GM21786 (cell line): ENCODE results near the gene KRTAP2-3.
"Not testable (repeated sequence)": the region's sequence is repeated elsewhere in the genome, so short reads cannot be mapped to it uniquely, and the experiment has no call there.

Experiments used
- ATAC-seq: cut with Tn5 transposase; IDR thresholded peaks from one replicate; pipeline ENCODE4 v1.9.1; 2021; ENCODE audit not compliant: unreplicated experiment

KRTAP2-3 gene, protein sequence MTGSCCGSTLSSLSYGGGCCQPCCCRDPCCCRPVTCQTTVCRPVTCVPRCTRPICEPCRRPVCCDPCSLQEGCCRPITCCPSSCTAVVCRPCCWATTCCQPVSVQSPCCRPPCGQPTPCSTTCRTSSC

DNA sequence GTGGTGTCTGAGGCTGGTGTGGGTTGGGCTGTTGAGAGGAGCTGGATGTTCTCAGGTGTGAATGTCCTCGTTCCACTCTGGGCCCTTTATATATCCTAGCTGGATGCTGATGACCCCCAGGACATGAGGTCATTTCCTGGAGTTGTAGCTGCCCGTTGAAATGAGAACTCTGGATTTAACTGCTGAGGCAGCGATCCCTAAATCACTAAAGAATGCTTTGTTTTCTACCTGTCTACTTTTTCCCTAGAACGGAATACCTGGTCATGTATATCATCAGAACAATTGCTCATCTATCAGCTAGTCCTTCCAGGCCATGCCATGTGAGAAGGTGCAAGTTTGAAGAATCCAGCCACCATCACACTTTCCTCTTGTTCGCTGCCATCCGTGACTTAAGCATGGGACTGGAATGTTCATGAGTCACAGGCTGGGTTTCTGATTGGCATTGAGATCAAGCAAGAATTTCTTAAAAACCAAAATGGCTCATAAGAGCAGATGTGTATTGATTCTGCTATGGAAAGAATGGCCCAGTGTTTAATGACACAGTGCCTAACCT, at the start of gene KRTAP2-3:
Gene KRTAP2-3, minus strand, starts transcription at position 63 of the 553 bp plus-strand sequence. CDS start 64 bp downstream, outside the sequence.
- no peak for ATAC-seq

DNA sequence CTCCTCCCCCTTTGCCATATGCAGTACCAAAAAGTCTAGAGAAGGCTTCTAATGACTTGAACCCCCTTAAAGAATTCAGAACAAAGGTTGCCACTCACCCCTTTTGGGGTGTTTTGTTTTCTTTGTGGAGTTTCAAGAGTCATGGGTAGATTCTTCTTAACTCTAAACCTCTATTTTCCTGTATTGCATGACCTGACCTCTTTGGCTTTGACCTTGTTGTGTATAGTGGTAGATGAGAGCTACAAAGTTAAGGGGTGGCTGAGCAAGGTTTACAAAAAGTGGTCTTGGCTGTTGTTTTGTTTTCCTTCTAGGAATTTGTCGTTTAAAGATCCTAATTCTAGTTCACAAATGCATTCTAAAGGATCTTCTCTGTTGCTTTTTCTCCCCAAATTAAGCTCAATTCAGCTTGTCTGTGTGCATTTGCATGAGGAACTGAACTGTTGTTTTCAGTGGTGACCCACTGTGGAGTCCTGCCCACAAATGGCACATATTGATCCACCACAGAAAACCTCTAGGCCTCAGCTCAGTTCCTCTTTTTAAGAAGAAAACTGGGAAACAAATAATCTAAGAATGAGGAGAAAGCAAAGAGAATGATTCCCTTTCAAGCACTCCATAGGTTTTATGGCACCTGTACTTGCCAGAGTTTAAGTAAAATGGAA, 48.9 kb upstream of the KRTAP2-3 start:
- ATAC-seq: not testable (repeated sequence)

DNA sequence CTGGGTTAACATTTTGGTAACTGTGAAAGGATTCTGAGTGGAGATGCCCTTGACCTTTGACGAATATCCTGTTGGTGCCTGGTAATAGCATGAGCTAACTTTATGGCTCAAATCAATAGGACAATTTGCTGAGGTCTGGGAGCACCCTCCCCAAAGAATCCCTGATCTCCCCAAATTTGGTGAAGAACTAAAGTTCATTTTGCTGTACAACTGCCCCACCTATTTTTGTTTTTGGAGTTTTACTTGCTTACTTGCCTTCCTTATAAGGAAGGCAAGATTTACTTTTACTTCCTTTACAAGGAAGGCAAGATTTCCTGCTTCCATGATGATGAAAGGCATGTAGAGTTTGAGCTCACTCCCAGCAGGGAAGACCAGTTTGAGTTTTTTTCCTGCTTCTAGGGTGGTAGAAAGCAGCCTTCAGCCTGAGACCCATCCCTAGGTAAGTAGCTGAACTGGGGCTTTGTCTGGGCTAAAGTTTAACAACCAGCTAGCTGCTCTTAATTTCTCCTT, 48.1 kb upstream of the KRTAP2-3 start:
- ATAC-seq: no peak

DNA sequence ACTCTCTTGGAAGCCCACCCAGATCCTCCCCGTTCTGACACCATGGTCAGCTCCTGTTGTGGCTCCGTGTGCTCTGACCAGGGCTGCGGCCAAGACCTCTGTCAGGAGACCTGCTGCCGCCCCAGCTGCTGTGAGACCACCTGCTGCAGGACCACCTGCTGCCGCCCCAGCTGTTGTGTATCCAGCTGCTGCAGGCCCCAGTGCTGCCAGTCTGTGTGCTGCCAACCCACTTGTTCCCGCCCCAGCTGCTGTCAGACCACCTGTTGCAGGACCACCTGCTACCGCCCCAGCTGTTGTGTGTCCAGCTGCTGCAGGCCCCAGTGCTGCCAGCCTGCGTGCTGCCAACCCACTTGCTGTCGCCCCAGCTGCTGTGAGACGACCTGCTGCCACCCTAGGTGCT, 45.4 kb upstream of the KRTAP2-3 start, which contains the start of gene KRTAP4-9:
Gene KRTAP4-9, plus strand, starts transcription at position 43 of the 400 bp plus-strand sequence. Its CDS starts 0 bp downstream, at position 43.
- not testable (repeated sequence) for ATAC-seq

DNA sequence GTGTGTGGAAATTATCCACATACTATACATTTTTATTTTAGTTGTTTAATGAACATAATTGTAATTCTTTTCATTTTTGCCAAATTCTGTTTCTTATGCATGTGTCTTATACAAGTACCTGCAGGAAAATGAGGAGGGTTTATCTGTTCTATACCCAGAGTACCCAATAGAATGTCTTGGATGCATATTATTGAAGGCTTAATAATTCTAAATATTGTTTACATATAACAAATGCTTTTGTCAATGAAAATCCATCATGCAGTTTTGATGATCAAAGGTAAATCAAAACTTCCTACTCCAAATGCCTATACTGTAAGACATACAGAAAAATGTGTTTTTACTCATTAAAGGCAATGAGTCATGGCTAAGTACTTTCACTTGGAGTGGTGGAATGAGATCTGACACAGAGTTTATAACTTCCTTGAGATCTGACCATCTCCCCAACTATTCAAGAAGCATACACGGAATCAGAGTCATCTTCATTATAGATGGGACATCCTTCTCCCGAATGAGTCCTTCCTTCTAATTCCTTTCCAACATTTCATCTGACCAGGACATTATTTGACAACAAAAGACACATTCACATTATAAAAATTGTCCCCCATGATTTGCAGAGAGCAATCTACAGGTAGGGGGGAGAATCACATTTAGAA, 44.6 kb upstream of the KRTAP2-3 start:
- not testable (repeated sequence) for ATAC-seq

DNA sequence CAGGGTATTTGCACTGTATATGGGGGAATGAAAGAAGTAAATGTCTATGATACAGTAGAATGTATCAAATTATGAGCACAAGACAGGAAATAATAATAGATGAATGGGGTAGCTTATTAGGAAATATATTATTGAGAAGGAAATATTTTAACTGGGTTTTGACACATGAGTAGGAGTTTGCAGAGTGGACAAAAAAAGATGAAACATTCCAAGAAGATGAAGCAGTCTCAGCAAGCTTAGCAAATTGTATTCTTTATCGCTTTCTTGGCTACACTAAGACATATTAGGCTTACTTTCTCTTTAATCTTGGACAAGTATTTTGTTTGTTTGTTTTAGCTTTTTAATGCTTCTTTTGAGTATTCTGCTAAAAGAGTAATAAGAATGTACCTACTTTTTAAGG, 44.0 kb upstream of the KRTAP2-3 start:
- ATAC-seq: no peak

DNA sequence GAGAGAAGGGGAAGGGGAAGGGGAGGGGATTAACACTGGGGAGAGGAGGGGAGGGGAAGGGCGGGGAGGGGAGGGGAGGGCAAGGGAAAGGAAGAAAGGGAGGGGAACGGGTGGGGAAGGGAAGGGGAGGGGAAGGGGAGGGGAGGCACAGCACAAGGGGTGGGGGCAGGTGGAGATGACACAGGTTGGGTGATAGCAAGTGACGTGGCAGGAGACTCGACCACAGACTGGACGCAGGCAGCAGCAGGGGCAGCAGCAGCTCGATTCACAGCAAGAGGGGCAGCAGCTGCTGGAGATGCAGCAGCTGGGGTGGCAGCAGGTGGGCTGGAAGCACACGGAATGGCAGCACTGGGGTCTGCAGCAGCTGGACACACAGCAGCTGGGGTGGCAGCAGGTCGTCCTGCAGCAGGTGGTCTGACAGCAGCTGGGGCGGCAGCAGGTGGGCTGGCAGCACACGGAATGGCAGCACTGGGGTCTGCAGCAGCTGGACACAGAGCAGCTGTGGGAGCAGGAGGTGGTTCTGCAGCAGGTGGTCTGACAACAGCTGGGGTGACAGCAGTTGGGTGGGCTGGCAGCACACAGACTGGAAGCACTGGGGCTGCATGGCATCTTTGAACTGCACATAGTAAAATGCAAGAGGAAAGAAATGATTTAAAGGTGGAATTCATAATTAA, 41.8 kb upstream of the KRTAP2-3 start, which contains the start of gene KRTAP4-16:
Gene KRTAP4-16, minus strand, starts transcription at position 624 of the 674 bp plus-strand sequence. Its CDS starts 0 bp downstream, at position 624.
- no peak for ATAC-seq

DNA sequence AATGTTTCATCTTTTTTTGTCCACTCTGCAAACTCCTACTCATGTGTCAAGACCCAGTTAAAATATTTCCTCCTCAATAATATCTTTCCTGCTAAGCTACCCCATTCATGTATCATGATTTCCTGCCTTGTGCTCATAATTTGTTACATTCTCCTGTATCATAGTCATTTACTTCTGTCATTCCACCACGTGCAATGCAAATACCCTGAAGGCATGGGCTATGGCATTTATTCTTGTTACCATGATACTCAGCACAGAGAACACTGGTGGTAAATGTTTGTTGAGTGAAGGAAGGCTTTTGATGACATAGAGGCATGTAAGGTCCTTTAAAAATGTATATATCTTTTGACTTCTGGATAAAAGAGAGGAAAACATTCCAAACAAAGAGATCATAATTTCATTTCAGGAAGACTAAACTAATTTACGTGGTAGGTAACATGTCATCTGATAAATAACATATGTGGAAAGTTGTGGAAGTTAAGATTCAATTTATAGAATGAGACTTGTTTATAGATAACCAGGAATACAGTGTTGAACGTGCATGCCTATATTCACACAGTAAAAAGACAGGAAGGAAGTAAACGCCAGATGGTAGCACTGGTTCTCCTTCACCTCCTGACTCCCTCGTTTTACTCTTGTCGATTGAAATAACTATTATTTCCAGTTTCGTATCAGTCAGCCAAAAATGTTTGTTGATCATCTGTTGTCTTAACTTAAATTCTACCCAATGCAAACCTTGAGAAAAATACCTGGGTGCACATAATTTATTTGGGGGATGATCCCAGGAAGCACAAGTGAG, 40.0 kb upstream of the KRTAP2-3 start:
- ATAC-seq: not testable (repeated sequence)

DNA sequence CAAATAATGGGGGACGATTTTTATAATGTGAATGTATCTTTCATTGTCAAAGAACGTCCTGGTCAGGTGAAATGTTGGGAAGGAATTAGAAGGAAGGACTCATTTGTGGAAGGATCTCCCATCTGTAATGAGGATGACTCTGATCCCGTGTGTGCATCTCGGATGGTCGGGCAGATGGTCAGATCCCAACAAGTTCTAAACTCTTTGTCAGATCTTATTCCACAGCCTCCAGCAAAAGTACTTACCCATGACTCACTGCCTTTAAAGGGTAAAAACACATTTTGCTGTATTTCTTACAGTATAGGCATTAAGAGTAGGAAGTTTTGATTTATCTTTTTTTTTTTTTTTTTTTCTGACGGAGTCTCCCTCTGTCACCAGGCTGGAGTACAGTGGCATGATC, 38.6 kb upstream of the KRTAP2-3 start:
- no peak for ATAC-seq

DNA sequence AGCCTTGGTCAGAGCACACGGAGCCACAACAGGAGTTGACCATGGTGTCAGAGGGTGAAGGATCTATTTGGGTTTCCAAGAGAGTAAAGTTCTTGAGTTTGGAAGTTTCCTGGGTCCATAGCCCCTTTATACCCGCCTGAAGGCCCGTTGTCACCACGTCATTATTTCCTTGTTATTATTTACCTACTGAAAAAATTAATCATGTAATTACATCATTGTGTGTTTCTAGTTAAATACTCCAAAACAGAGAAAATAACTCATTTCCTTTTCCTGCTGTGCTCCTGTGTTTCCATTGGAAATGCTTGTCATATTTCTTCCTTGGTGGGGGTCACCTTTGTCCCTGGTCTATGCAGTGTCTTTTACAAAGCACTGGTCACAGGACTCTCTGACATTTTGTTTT, 38.1 kb upstream of the KRTAP2-3 start, which contains the start of gene KRTAP4-8:
Gene KRTAP4-8, minus strand, starts transcription at position 101 of the 400 bp plus-strand sequence. Its CDS starts 58 bp downstream, at position 43.
- ATAC-seq: no peak

DNA sequence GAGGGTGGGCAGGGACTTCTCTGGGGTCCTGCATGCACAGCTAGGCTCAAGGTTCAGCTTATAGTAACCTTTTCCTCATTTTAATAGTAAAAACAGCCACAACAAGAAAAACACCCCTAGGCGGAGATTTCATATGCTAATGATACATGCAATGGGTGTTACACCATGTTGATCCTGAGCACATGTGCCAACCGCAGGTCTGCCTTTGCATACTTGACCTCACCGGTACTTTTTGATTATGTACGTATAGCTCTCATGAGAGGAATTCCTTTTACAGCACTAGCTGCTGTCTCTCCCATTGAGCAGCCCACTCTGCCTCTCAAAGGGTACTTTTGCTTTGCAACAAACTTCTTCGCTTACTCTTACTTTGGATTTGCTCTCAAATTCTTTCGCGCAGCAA, 36.1 kb upstream of the KRTAP2-3 start:
- ATAC-seq: no peak

DNA sequence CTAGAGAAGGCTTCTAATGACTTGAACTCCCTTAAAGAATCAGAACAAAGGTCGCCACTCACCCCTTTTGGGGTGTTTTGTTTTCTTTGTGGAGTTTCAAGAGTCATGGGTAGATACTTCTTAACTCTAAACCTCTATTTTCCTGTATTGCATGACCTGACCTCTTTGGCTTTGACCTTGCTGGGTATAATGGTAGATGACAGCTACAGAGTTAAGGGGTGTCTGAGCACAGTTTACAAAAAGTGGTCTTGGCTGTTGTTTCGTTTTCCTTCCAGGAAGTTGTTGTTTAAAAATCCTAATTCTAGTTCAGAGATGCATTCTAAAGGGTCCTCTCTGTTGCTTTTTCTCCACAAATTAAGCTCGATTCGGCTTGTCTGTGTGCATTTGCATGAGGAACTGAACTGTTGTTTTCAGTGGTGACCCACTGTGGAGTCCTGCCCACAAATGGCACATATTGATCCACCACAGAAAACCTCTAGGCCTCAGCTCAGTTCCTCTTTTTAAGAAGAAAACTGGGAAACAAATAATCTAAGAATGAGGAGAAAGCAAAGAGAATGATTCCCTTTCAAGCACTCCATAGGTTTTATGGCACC, 28.9 kb upstream of the KRTAP2-3 start:
- ATAC-seq: not testable (repeated sequence)

DNA sequence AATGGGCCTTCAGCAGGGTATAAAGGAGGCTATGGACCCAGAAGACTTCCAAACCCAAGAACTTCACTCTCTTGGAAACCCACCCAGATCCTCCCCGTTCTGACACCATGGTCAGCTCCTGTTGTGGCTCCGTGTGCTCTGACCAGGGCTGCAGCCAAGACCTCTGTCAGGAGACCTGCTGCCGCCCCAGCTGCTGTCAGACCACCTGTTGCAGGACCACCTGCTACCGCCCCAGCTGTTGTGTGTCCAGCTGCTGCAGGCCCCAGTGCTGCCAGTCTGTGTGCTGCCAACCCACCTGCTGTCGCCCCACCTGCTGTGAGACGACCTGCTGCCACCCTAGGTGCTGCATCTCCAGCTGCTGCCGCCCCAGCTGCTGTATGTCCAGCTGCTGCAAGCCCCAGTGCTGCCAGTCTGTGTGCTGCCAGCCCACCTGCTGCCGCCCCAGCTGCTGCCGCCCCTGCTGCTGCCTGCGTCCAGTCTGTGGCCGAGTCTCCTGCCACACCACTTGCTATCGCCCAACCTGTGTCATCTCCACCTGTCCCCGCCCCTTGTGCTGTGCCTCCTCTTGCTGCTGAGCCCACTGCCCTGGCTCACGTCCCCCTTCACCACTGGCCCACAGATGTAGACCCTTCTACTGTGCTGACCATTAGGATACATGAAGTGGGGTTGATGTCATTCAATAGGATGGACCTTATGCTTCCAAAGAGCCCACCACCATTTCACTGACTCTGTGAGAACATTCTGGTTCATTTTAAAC, 24.4 kb upstream of the KRTAP2-3 start, which contains the start of gene KRTAP4-7:
Gene KRTAP4-7, plus strand, starts transcription at position 51 of the 757 bp plus-strand sequence. Its CDS starts 57 bp downstream, at position 108.
- not testable (repeated sequence) for ATAC-seq

DNA sequence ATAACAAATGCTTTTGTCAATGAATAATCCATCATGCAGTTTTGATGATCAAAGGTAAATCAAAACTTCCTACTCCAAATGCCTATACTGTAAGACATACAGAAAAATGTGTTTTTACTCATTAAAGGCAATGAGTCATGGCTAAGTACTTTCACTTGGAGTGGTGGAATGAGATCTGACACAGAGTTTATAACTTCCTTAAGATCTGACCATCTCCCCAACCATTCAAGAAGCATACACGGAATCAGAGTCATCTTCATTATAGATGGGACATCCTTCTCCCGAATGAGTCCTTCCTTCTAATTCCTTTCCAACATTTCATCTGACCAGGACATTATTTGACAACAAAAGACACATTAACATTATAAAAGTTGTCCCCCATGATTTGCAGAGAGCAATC, 23.5 kb upstream of the KRTAP2-3 start:
- ATAC-seq: not testable (repeated sequence)

DNA sequence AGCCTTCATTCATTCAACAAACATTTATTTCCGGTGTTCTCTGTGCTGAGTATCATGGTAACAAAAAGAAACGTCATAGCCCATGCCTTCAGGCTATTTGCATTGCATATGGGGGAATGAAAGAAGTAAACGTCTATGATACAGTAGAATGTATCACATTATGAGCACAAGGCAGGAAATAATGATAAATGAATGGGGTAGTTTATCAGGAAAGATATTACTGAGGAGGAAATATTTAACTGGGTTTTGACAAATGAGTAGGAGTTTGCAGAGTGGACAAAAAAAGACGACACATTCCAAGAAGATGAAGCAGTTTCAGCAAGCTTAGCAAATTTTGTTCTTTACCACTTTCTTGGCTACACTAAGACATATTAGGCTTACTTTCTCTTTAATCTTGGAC, 22.7 kb upstream of the KRTAP2-3 start:
- no peak for ATAC-seq

DNA sequence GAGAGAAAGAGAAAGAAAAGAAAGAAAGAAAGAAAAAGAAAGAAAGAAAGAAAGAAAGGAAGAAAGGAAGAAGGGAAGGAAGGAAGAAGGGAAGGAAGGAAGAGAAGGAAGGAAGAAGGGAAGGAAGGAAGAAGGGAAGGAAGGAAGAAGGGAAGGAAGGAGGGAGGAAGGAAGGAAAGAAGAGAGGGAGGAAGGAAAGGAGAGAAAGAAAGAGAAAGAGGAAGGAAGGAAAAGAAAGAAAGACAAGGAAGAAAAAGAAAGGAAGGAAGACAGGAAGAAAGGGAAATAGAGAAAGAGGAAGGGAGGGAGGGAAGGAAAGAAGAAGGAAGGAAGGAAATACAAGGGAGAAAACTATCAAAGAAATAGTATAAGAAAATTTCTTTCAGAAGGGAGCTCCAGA, 16.9 kb upstream of the KRTAP2-3 start:
- no peak for ATAC-seq

DNA sequence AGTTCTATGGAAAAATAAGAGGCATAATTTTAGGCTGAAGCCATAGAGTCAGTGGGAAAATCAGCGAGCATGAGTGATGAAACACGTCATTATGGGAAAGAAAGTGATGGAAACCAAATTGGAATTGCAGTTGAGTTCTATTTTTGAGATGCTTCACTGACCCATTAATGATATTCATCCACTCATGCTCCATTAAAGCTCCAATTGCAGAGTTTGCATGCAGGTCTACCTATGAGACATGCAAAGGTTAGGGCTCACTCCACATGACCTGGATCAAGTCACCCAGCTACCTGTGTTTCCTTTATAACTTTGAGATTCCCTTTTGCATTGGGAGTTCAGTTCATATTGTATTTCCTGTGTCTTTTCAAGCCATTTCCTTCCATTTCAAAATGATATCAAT, 13.8 kb upstream of the KRTAP2-3 start:
- no peak for ATAC-seq

DNA sequence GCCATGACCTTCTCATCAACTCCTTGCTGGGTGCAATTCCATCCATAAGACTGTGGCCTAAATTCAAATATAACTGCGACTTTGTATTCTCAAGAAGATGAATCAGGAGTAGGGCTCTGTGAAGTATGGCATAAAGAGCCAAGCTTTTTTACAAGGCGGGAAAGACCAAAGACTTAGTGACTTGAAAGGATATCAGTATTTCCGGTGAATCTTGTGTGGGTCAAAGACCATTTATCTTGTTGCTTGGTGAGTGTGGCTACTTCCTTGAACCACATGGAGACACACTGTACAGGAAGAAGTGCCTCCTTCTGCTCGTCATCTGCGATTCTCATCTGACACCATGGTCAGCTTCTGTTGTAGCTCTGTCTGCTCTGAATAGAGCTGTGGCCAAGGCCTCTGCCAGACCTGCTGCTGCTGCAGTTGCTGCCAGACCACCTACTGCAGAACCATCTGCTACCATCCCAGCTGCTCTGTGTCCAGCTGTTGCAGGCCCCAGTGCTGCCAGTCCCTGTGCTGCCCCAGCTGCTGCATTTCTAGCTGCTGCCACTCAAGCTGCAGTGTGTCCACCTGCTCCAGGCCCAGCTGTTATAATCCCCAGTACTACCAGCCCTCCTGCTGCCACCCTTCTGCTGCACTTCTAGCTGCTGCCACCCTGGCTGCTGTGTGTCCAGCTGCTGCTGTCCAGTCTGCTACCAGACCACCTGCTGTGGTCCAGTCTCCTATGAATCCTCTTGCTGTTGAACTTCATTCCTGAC, 11.9 kb upstream of the KRTAP2-3 start:
- ATAC-seq: no peak
